RWPE2 (cell line): ENCODE data around the gene GALNT18.

Source experiments
- ATAC-seq: fragments of 200-7000 bp; cut with Tn5 transposase; 3 replicates; pipeline ENCODE4 v1.9.1; 2021; ENCODE audit warnings: low read depth
- DNase-seq: peaks from one replicate; pipeline ENCODE4 v3.0.0-alpha.2; 2020; ENCODE audit warnings: low spot score
- H3K27ac ChIP-seq: fragments of 450-650 bp; 2 replicates; pipeline ENCODE4 v1.5.1; 2017; ENCODE audit warnings: mild to moderate bottlenecking; ENCODE audit not compliant: poor library complexity, severe bottlenecking
- H3K27me3 ChIP-seq: fragments of 250-450 bp; sonication (Bioruptor Pico); 2 replicates; pipeline ENCODE4 v1.5.1; 2021; ENCODE audit warnings: mild to moderate bottlenecking, moderate library complexity; ENCODE audit not compliant: insufficient read depth, poor library complexity, severe bottlenecking
- H3K36me3 ChIP-seq: fragments of 250-450 bp; sonication (Bioruptor Pico); 2 replicates; pipeline ENCODE4 v1.5.1; 2020; ENCODE audit warnings: low read depth, mild to moderate bottlenecking, moderate library complexity
- H3K4me1 ChIP-seq: fragments of 250-450 bp; sonication (Bioruptor Pico); 2 replicates; pipeline ENCODE4 v1.5.1; 2021; ENCODE audit warnings: mild to moderate bottlenecking, moderate library complexity; ENCODE audit not compliant: insufficient read depth, poor library complexity, severe bottlenecking
- H3K4me3 ChIP-seq: fragments of 250-450 bp; sonication (Bioruptor Pico); 2 replicates; pipeline ENCODE4 v1.5.1; 2021; ENCODE audit warnings: mild to moderate bottlenecking, moderate library complexity; ENCODE audit not compliant: severe bottlenecking
- H3K9me3 ChIP-seq: fragments of 250-450 bp; sonication (Bioruptor Pico); 2 replicates; pipeline ENCODE4 v1.5.1; 2021; ENCODE audit warnings: mild to moderate bottlenecking, moderate library complexity; ENCODE audit not compliant: severe bottlenecking
- CTCF ChIP-seq: fragments of 450-650 bp; IDR thresholded peaks from one replicate; pipeline ENCODE4 v1.5.1; 2017; ENCODE audit warnings: mild to moderate bottlenecking, moderate library complexity; ENCODE audit not compliant: poor library complexity, severe bottlenecking

The GALNT18 gene

GRCh38 chr11:11491589-11491988 lies 130.2 kb downstream of the GALNT18 start:
- Histone ChIP-seq H3K27me3 (no peaks in the 10 kb centered on the region), H3K4me3 (no peak overlapping the region), H3K9me3 (no peaks in the 10 kb centered on the region), H3K4me1 (no peaks in the 10 kb centered on the region), H3K27ac (no peak overlapping the region), H3K36me3 (no peaks in the 10 kb centered on the region)
- ATAC-seq (no peak), DNase-seq (no peak)
- TF ChIP-seq CTCF: no peak

GRCh38 chr11:11491014-11491413 lies 130.8 kb downstream of the GALNT18 start:
- H3K27ac ChIP-seq: no peak overlapping the region
- TF ChIP-seq CTCF: no peak
- no peaks in the 10 kb centered on the region for H3K27me3 ChIP-seq
- no peaks in the 10 kb centered on the region for H3K4me1 ChIP-seq
- no peaks in the 10 kb centered on the region for H3K9me3 ChIP-seq
- ATAC-seq (no peak), DNase-seq (no peak)
- no peaks in the 10 kb centered on the region for H3K36me3 ChIP-seq
- H3K4me3 ChIP-seq: no peak overlapping the region

- no peak overlapping the region for H3K27ac ChIP-seq
- H3K4me3 ChIP-seq: no peak overlapping the region
- H3K4me1 ChIP-seq: no peaks in the 10 kb centered on the region
- no peak for TF ChIP-seq CTCF
- DNase-seq (no peak), ATAC-seq (no peak)
- no peaks in the 10 kb centered on the region for H3K27me3 ChIP-seq
- H3K36me3 ChIP-seq: no peaks in the 10 kb centered on the region
- no peaks in the 10 kb centered on the region for H3K9me3 ChIP-seq
These were observed 135.4 kb downstream of the GALNT18 start for GRCh38 chr11:11486423-11486822.

GRCh38 chr11:11486002-11486401 lies 135.8 kb downstream of the GALNT18 start:
- Histone ChIP-seq H3K27ac (no peak overlapping the region), H3K4me3 (no peak overlapping the region), H3K4me1 (no peaks in the 10 kb centered on the region), H3K27me3 (no peaks in the 10 kb centered on the region), H3K36me3 (no peaks in the 10 kb centered on the region), H3K9me3 (no peaks in the 10 kb centered on the region)
- no peak for ATAC-seq
- TF ChIP-seq CTCF: no peak
- DNase-seq: no peak

GRCh38 chr11:11483627-11484026 lies 138.2 kb downstream of the GALNT18 start:
- Histone ChIP-seq H3K27ac (no peak overlapping the region), H3K36me3 (no peaks in the 10 kb centered on the region), H3K4me1 (no peaks in the 10 kb centered on the region), H3K4me3 (no peak overlapping the region), H3K27me3 (no peaks in the 10 kb centered on the region), H3K9me3 (no peaks in the 10 kb centered on the region)
- no peak for ATAC-seq
- no peak for DNase-seq
- TF ChIP-seq CTCF: no peak
